ENCODE data around the gene PLEKHH2. TPM values are rescaled to one million over a fixed set of nuclear protein-coding genes. Genes with fewer than 3 reads are reported as not detected.
"Not testable (repeated sequence)": the region's sequence is repeated elsewhere in the genome, so short reads cannot be mapped to it uniquely, and the experiment has no call there.

Gene PLEKHH2
- total and polyA plus RNA-seq, 12 donors: 0.23 to 3.1 (median 1.2) TPM

DNA sequence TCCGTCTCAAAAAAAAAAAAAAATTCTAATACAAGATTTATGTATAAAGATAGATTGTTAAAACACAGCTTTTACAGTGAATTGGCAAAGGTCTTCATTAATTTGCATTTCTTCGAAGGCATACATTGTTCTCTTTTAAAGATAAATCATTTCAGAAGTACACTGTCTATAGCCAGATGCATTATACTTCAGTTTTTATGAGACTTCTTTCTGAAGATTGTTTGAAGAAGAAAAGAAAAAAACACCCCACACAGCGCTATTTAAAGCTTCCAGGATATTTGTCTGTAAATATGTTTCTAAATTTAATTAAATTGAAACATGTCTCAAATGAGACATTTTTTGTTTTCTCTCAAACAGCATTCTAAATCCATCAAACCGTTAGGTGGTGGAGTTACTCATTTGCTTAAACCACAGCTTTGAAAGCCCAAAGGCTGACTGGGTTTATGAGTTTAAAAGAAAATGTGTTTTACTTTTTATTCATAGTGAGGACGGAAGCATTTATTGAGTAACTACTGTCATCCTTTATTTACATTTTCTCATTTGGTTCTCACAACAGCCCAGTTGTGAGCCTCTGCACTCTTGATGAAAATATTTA is 81.6 kb downstream of the PLEKHH2 start:
- WGBS, 2 donors: 86 to 90% methylated on average over 5 of the region's 5 CpGs
- peaks cover 0 to 23% (median 0%) of the 10 kb centered on the region in 7 donors for H3K27me3 ChIP-seq
- intact Hi-C loops (cut with DNase I): no loop called here
- no peaks in the 10 kb centered on the region for H3K36me3 ChIP-seq
- DNase-seq (no peak), ATAC-seq (no peak)
- no peak overlapping the region for H3K27ac ChIP-seq
- H3K9me3 ChIP-seq: no peaks in the 10 kb centered on the region
- H3K4me3 ChIP-seq: no peak overlapping the region
- TF ChIP-seq, protein P1, sequence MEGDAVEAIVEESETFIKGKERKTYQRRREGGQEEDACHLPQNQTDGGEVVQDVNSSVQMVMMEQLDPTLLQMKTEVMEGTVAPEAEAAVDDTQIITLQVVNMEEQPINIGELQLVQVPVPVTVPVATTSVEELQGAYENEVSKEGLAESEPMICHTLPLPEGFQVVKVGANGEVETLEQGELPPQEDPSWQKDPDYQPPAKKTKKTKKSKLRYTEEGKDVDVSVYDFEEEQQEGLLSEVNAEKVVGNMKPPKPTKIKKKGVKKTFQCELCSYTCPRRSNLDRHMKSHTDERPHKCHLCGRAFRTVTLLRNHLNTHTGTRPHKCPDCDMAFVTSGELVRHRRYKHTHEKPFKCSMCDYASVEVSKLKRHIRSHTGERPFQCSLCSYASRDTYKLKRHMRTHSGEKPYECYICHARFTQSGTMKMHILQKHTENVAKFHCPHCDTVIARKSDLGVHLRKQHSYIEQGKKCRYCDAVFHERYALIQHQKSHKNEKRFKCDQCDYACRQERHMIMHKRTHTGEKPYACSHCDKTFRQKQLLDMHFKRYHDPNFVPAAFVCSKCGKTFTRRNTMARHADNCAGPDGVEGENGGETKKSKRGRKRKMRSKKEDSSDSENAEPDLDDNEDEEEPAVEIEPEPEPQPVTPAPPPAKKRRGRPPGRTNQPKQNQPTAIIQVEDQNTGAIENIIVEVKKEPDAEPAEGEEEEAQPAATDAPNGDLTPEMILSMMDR (IDR thresholded peaks at IDR 0.05): no peak
- H3K4me1 ChIP-seq: no peaks in the 10 kb centered on the region

DNA sequence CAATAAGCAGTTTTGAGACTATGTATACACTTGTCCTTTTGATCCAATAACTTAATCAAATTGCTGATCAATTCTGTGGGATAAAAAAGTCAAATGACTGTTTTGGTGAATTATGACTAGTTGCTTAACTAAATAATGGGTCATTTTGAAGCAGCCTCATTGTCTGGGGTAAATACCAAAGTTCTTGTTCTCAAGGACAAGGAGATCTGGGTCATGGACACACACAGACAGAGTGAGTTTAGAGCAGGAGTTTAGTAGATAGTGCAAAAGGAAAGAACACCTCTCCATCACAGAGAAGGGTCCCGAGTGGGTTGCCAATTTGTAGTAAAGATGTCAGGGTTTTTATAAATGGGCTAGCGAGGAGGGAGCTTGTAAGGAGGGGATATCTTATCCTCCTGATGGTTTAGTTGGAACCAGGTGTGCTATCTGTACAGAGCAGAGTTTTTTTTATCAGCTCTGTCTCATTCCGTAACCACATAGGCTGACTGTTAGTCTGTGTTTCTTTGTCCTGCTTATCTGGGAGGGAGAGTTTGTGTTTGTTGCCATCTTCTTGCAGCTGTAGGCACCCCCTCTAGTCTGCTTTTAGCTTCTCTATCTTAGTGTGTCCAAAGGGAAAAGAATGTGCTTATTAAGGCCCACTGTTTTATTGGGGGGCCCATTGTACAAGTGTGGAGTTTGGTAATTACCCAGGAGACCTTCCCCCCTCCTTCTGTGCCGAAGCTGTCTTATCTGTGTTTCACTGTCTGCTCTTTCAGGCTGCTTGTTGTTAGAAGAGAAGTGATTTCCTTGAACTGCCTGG is 87.9 kb downstream of the PLEKHH2 start:
- WGBS, 2 donors: 31 to 44% methylated on average over 4 of the region's 4 CpGs
- TF ChIP-seq, protein P1 (IDR thresholded peaks at IDR 0.05): no peak
- Histone ChIP-seq H3K4me3 (no peak overlapping the region), H3K27me3 (peaks cover 0 to 5% (median 0%) of the 10 kb centered on the region in 7 donors), H3K4me1 (peaks cover 0 to 10% (median 0%) of the 10 kb centered on the region in 9 donors), H3K9me3 (no peaks in the 10 kb centered on the region), H3K36me3 (no peaks in the 10 kb centered on the region), H3K27ac (peak overlapping the region in 4 of 10 donors; percentile 10 to 48 (median 34))
- no peak for DNase-seq
- peak in 3 of 8 donors; percentile 48 to 59 (median 56) for ATAC-seq
- intact Hi-C loops (cut with DNase I): no loop called here

DNA sequence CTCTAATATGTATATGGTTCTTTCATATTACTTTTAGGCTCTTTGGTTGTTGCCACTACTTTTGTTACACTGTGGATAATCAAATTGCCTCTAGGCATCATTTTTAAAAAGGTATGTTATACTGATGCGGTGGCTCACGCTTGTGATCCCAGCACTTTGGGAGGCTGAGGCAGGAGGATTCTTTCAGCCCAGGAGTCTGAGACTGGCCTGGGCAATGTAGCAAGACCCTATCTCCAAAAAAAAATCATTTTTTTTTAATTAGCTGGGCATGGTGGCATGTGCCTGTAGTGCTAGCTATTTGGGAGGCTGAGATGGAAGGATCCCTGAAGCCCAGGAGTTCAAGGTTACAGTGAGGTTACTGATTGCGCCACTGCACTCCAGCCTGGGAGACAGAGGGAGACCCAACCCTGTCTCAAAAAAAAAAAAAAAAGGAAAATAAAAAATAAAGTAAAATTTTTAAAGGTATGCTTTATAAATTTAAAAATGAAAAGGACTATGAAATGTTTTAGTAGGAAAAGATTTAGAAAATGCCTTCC is 88.7 kb downstream of the PLEKHH2 start:
- Histone ChIP-seq H3K4me3 (no peak overlapping the region), H3K27me3 (peaks cover 0 to 5% (median 0%) of the 10 kb centered on the region in 7 donors), H3K36me3 (no peaks in the 10 kb centered on the region), H3K4me1 (peaks cover 0 to 10% (median 0%) of the 10 kb centered on the region in 9 donors), H3K27ac (peak overlapping the region in 2 of 10 donors; percentile 48), H3K9me3 (no peaks in the 10 kb centered on the region)
- 94 to 95% methylated on average over 3 of the region's 3 CpGs for WGBS, 2 donors
- intact Hi-C loops (cut with DNase I): no loop called here
- TF ChIP-seq, protein P1 (IDR thresholded peaks at IDR 0.05): no peak
- ATAC-seq (peak in 1 of 8 donors; percentile 6), DNase-seq (no peak)

DNA sequence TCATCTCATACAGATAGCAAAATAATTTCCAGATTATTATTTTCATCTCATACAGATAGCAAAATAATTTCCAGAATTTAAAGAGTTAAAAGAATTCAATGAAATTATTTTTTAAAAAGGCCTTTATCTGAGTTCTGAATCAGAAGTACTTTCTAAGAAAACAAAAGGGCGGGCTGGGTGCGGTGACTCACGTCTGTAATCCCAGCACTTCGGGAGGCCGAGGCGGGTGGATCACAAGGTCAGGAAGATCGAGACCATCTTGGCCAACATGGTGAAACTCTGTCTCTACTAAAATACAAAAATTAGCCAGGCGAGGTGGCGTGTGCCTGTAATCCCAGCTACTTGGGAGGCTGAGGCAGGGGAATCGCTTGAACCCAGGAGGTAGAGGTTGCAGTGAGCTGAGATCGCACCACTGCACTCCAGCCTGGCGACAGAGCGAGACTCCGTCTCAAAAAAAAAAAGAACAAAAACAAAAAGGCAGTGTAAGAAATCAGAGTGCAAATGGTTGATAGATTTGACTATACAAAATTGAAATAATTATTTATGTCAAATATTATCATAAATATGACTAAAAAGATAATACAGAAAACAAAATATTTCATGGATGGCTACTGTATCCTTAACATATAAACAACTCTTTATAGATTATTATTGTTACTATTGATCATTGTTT is 90.0 kb downstream of the PLEKHH2 start:
- ATAC-seq; H3K4me3 ChIP-seq; DNase-seq; intact Hi-C loops (cut with DNase I); H3K36me3 ChIP-seq; H3K27ac ChIP-seq; H3K9me3 ChIP-seq; H3K27me3 ChIP-seq: not testable (repeated sequence)
- H3K4me1 ChIP-seq: peaks cover 0 to 10% (median 0%) of the 10 kb centered on the region in 9 donors
- 74 to 79% methylated on average over 11 to 14 of the region's 14 CpGs for WGBS, 2 donors
